Stimulated activated CD8-positive, alpha-beta memory T cell treated with anti-CD3 and anti-CD28 coated beads, Interleukin-15, amount 100 ng/mL, for 24 hours (primary cell): ENCODE measurements around the gene DKKL1.

ENCODE experiments used
- DNase-seq: peaks from one replicate; pipeline ENCODE4 v3.0.0-alpha.2; 2020; ENCODE audit warnings: low read depth

DKKL1 gene

GRCh38 chr19:49396738-49397505 lies 33.2 kb downstream of the DKKL1 start:
- DNase-seq = no peak

- no peak for DNase-seq
Observed at GRCh38 chr19:49398001-49398615, 34.4 kb downstream of the DKKL1 start.

GRCh38 chr19:49398931-49399330 lies 35.3 kb downstream of the DKKL1 start:
- DNase-seq = no peak

- no peak for DNase-seq
Observed at GRCh38 chr19:49400029-49400428, 36.4 kb downstream of the DKKL1 start.

- DNase-seq = no peak
Observed at GRCh38 chr19:49403404-49404187, 39.9 kb downstream of the DKKL1 start.

GRCh38 chr19:49407079-49407478 lies 43.4 kb downstream of the DKKL1 start:
- no peak for DNase-seq

- no peak for DNase-seq
Observed at GRCh38 chr19:49407482-49408015, 43.9 kb downstream of the DKKL1 start.

- no peak for DNase-seq
Observed at GRCh38 chr19:49408816-49409440, 45.3 kb downstream of the DKKL1 start.

GRCh38 chr19:49409441-49410029 lies 45.9 kb downstream of the DKKL1 start:
- DNase-seq = no peak

- no peak for DNase-seq
Observed at GRCh38 chr19:49411681-49412326, 48.1 kb downstream of the DKKL1 start.

GRCh38 chr19:49413348-49413747 lies 49.7 kb downstream of the DKKL1 start:
- DNase-seq = no peak

- no peak for DNase-seq
Observed at GRCh38 chr19:49414256-49414655, 50.6 kb downstream of the DKKL1 start.

- no peak for DNase-seq
Observed at GRCh38 chr19:49415102-49415809, 51.6 kb downstream of the DKKL1 start.

- no peak for DNase-seq
Observed at GRCh38 chr19:49415810-49416200, 52.1 kb downstream of the DKKL1 start.

- no peak for DNase-seq
Observed at GRCh38 chr19:49417088-49417487, 53.4 kb downstream of the DKKL1 start.

GRCh38 chr19:49418511-49418910 lies 54.8 kb downstream of the DKKL1 start:
- no peak for DNase-seq

- no peak for DNase-seq
Observed at GRCh38 chr19:49419173-49419572, 55.5 kb downstream of the DKKL1 start.

- DNase-seq = no peak
Observed at GRCh38 chr19:49420227-49420626, 56.5 kb downstream of the DKKL1 start.

- no peak for DNase-seq
Observed at GRCh38 chr19:49421039-49421877, 57.6 kb downstream of the DKKL1 start.

GRCh38 chr19:49421878-49422202 lies 58.2 kb downstream of the DKKL1 start:
- DNase-seq = no peak
